GM21447 (cell line): ENCODE results near the gene ABHD16A.
"Not testable (repeated sequence)": the region's sequence is repeated elsewhere in the genome, so short reads cannot be mapped to it uniquely, and the experiment has no call there.

Experiments used
- ATAC-seq: cut with Tn5 transposase; IDR thresholded peaks from one replicate; pipeline ENCODE4 v1.9.1; 2021; ENCODE audit not compliant: unreplicated experiment

The ABHD16A gene

GRCh38 chr6:31715022-31715958, 12.2 kb upstream of the ABHD16A start, which contains the start of gene LY6G6D:
Gene LY6G6D, plus strand, starts transcription at chr6:31715348. Its CDS starts 8 bp downstream, at chr6:31715356.
- no peak for ATAC-seq

- no peak for ATAC-seq
Measured at GRCh38 chr6:31713991-31714684, 11.0 kb upstream of the ABHD16A start.

- ATAC-seq: no peak
Measured at GRCh38 chr6:31713465-31713864, 10.3 kb upstream of the ABHD16A start.

GRCh38 chr6:31712296-31712695, 9.2 kb upstream of the ABHD16A start:
- ATAC-seq: no peak

- ATAC-seq: no peak
Measured at GRCh38 chr6:31711233-31711632, 8.1 kb upstream of the ABHD16A start.

- no peak for ATAC-seq
Measured at GRCh38 chr6:31710523-31711219, 7.5 kb upstream of the ABHD16A start.

GRCh38 chr6:31709157-31709556, 6.0 kb upstream of the ABHD16A start:
- not testable (repeated sequence) for ATAC-seq

GRCh38 chr6:31708224-31708623, 5.1 kb upstream of the ABHD16A start:
- ATAC-seq: no peak

- no peak for ATAC-seq
Measured at GRCh38 chr6:31707701-31708100, 4.6 kb upstream of the ABHD16A start.

- no peak for ATAC-seq
Measured at GRCh38 chr6:31706599-31706998, 3.5 kb upstream of the ABHD16A start, which contains the start of gene LY6G6F. Gene LY6G6F, plus strand, starts transcription at chr6:31706866. Its CDS starts 41 bp downstream, at chr6:31706907.

- ATAC-seq: no peak
Measured at GRCh38 chr6:31705931-31706330, 2.8 kb upstream of the ABHD16A start.

GRCh38 chr6:31702405-31702818, 712 bp downstream of the ABHD16A start:
- ATAC-seq: peak; percentile 11

- no peak for ATAC-seq
Measured at GRCh38 chr6:31701666-31702404, 1.3 kb downstream of the ABHD16A start.

- ATAC-seq: no peak
Measured at GRCh38 chr6:31700740-31701401, 2.3 kb downstream of the ABHD16A start.

- ATAC-seq: no peak
Measured at GRCh38 chr6:31697555-31697954, 5.6 kb downstream of the ABHD16A start.

- ATAC-seq: no peak
Measured at GRCh38 chr6:31693535-31693934, 9.6 kb downstream of the ABHD16A start.

GRCh38 chr6:31692886-31693285, 10.2 kb downstream of the ABHD16A start:
- ATAC-seq: no peak

- no peak for ATAC-seq
Measured at GRCh38 chr6:31692353-31692752, 10.8 kb downstream of the ABHD16A start.

- no peak for ATAC-seq
Measured at GRCh38 chr6:31691564-31692108, 11.5 kb downstream of the ABHD16A start.

GRCh38 chr6:31691078-31691463, 12.1 kb downstream of the ABHD16A start:
- no peak for ATAC-seq
